GM19468 (cell line): ENCODE data around the gene ARHGAP26.
"Not testable (repeated sequence)": the region's sequence is repeated elsewhere in the genome, so short reads cannot be mapped to it uniquely, and the experiment has no call there.

ENCODE experiments used
- ATAC-seq: cut with Tn5 transposase; IDR thresholded peaks from one replicate; pipeline ENCODE4 v1.9.1; 2021; ENCODE audit warnings: mild to moderate bottlenecking, moderate library complexity, moderate number of reproducible peaks; ENCODE audit not compliant: unreplicated experiment; ENCODE audit errors: extremely low read depth

The ARHGAP26 gene

DNA sequence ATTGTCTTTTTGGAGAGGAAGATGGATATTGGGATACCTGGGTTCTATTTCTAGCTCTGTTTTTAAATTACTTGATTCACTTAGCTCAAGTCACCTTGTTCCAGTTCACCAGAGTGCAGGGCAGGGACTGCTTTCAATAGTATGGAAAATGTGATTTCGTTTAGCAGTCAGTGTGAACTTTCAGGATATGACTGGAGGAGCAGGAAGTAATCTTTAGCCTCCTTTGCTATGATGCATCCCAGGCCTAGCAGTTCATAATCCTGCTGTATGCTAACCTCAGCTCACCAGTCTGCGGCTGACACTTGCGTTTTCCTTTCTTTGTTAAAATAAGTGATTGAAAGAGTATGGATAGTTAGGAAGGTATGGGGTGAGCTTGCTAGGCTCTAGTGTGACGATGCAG lies 169.7 kb downstream of the ARHGAP26 start:
- no peak for ATAC-seq

DNA sequence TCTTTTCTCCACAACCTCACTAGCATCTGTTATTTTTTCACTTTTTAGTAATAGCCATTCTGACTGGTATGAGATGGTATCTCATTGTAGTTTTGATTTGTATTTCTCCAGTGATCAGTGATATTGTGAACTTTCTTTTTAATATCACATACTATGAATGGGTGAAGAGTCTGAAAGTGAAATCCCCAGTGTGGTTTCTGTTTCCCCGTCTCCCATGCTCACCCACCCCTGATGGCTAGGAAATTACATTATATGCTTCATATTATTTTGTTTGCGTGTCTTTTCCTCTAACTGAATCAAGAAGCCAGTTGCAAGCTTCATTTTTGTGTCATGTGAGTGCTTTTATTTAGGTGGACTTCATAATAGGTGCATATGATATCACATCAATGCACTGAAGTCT lies 171.1 kb downstream of the ARHGAP26 start:
- no peak for ATAC-seq

- no peak for ATAC-seq
Observed at GRCh38 chr5:142942901-142943300, 172.7 kb downstream of the ARHGAP26 start.

DNA sequence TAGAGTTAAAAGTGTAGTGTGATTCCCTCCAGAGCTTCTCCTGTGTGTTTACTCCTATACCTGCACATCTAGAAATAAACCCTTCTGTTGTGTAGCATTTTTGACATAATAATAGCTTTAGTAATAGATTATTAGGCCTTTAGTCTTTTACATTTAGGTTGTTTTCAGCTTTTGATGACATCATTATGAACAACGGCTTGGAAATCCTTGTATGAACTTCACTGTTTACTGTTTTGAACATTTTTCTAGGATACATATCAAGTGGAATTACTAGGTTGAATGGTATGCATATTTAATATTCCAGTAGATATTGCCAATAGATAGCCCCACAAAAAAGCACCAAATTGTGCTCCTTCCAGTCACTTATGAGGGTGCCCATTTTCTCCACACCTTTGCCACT lies 174.0 kb downstream of the ARHGAP26 start:
- ATAC-seq = no peak

DNA sequence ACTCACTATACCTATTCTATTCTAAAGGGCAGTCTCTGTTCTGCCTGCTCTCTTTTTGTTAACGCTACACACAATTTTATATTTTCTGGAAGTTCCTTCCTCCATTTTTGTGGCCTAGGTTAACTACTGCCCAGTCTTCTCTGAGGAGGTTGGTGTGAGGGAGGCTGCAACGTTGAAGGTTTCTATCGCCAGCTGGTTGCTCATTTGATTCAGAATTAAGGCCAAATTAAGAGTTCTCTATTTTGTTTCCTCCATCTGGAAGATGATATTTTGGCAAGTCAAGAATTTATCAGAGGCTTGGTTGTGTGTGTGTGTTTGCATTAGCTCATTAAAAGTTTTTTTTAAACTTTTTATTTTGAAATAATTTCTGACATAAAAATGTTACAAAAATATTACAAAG lies 175.1 kb downstream of the ARHGAP26 start:
- no peak for ATAC-seq

GRCh38 chr5:142945845-142946244 lies 175.7 kb downstream of the ARHGAP26 start:
- ATAC-seq = no peak

DNA sequence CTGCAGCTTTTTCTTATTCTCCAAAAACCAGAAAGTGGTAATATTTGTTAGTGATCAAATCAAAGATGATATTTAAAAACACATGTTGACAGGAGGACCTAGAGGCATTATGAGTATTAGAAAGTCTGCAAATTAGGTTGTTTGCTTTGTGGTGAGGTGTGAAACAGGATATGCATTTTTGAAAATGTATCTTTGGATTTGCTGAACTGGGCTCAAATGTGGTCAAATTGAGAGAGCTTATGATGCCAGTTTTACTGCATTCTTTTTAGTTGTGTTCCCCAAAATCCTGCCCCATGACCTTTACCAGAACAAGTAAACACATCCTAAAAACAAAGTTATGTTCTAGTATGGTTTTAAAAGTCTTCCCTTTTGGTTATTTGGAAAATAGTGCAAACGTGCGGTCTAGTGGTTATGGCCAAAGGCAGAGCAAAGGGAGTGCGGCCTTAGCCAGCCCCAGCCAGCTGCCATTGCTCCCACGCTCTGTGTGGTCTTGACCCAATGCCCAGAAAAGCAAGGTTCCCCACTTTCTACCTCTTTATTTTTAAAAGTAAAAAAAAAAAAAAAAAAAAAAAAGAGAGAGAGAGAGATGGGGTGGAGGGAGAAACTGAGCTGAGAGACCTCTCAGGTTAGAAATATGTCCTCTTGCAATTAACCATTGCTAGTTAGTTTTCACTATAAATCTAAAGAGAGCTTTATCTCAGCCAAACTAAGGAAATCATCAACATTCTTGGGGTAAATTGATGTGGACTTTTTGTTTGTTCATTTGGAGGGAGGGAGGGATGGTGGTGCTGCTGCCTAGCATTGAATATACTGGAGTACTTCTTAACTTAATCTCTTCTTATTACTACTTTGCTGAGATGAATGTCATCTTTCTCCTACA lies 176.6 kb downstream of the ARHGAP26 start:
- ATAC-seq = no peak

DNA sequence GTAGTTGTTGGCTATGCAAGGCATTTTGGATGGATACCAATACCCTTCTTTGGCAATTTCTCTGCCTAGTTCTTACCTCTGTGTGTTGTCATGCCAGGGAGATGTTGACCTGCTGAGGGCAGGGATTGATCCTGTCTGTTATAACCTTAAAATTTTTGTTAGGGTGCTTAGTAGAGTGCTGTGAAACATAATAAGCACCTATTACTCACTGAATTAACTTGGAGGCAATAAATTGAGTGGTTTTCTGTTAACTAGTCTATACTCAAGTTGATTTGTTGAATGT lies 177.2 kb downstream of the ARHGAP26 start:
- no peak for ATAC-seq

GRCh38 chr5:142952229-142952628 lies 182.1 kb downstream of the ARHGAP26 start:
- no peak for ATAC-seq

GRCh38 chr5:142952871-142953270 lies 182.7 kb downstream of the ARHGAP26 start:
- ATAC-seq = not testable (repeated sequence)

- ATAC-seq = no peak
Observed at GRCh38 chr5:142954455-142954854, 184.3 kb downstream of the ARHGAP26 start.

GRCh38 chr5:142955628-142956027 lies 185.5 kb downstream of the ARHGAP26 start:
- no peak for ATAC-seq

DNA sequence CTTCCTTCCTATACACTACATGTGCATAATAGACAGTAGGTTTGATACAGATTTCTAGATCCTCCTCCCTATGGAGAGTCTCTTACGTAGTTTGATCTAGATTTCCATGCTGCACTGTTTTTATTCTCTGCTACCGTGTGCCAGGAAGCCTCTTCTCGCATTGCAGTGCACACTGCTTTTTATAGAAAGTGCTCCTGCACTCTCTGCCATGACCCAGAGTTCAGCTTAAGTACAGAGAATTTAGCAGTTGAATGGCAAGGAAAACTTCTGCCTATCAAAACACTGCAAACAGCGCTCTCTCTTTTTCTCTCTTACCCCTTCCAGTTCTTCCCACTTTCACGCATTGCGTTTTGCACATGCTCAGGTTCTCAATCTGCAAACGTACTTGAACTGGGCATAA lies 187.4 kb downstream of the ARHGAP26 start:
- no peak for ATAC-seq

- no peak for ATAC-seq
Observed at GRCh38 chr5:142958944-142959682, 188.9 kb downstream of the ARHGAP26 start.

- no peak for ATAC-seq
Observed at GRCh38 chr5:142959683-142960657, 189.8 kb downstream of the ARHGAP26 start.

DNA sequence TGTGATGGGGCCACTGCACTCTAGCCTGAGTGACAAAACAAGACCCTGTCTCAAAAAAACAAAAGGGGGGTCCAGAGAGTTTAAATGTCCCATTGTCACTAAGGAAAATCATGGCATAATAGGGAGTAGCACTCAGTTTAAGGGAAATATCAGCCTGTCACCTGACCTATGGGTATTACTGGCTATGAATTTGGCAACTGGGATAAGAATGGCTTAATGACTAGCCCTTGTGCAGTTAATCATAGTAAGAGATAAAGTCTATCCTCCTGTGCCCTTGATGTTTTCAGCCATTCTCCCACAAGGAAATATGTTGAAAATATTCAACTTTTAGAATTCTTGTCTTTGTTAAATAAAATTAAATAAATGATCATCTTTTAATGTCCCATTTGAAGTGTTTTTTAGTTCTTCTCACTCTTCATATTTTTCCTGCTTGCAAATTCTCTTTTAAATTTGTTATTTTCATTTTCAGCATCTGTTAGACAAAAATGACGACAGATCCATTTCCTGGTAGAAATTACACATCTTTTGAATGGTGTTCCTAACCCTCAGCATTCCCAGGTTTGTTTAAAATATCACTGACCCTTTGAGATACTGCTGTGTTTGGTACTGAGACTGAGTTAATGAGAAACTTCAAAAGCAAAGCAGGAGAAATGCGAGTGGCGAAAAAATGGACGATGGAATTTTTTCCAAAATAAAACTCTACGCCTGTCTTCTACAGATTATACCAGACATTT lies 191.4 kb downstream of the ARHGAP26 start:
- ATAC-seq = no peak

GRCh38 chr5:142962174-142962533 lies 192.0 kb downstream of the ARHGAP26 start:
- ATAC-seq = no peak

GRCh38 chr5:142965258-142966120 lies 195.3 kb downstream of the ARHGAP26 start:
- ATAC-seq = not testable (repeated sequence)

GRCh38 chr5:142966121-142966420 lies 195.9 kb downstream of the ARHGAP26 start:
- ATAC-seq = no peak
